Glomerular visceral epithelial cell (primary cell): ENCODE results near the gene PAF1.

Source experiments
- DNase-seq: peaks from one replicate; pipeline ENCODE4 v3.0.0-alpha.2; 2016; ENCODE audit errors: extremely low spot score

The PAF1 gene

GRCh38 chr19:39417463-39418181 is 26.7 kb upstream of the PAF1 start:
- DNase-seq, result no peak

- no peak for DNase-seq
These were observed 25.5 kb upstream of the PAF1 start for GRCh38 chr19:39416152-39417120.

- DNase-seq, result no peak
These were observed 24.5 kb upstream of the PAF1 start for GRCh38 chr19:39415111-39416046.

- peak; percentile 45 for DNase-seq
These were observed 23.2 kb upstream of the PAF1 start for GRCh38 chr19:39413911-39414608.

GRCh38 chr19:39413272-39413910 is 22.5 kb upstream of the PAF1 start:
- peak; percentile 55 for DNase-seq

GRCh38 chr19:39412867-39413271 is 22.0 kb upstream of the PAF1 start:
- DNase-seq, result no peak

- DNase-seq, result peak; percentile 100
These were observed 21.4 kb upstream of the PAF1 start, which contains the start of gene PLEKHG2 for GRCh38 chr19:39412100-39412866. Gene PLEKHG2 (plus strand): TSS chr19:39412669. CDS start chr19:39414087, 1,418 bp downstream.

GRCh38 chr19:39411832-39412099 is 20.9 kb upstream of the PAF1 start:
- peak; percentile 94 for DNase-seq

- no peak for DNase-seq
These were observed 20.4 kb upstream of the PAF1 start for GRCh38 chr19:39411081-39411831.

- DNase-seq, result no peak
These were observed 19.9 kb upstream of the PAF1 start for GRCh38 chr19:39410831-39411080.

- DNase-seq, result peak; percentile 41
These were observed 19.3 kb upstream of the PAF1 start for GRCh38 chr19:39410017-39410830.

- peak; percentile 57 for DNase-seq
These were observed 18.5 kb upstream of the PAF1 start for GRCh38 chr19:39409208-39410016.

- DNase-seq, result peak; percentile 30
These were observed 17.7 kb upstream of the PAF1 start for GRCh38 chr19:39408392-39409207.

- peak; percentile 47 for DNase-seq
These were observed 16.9 kb upstream of the PAF1 start for GRCh38 chr19:39407660-39408391.

GRCh38 chr19:39407410-39407659 is 16.4 kb upstream of the PAF1 start:
- no peak for DNase-seq

- peak; percentile 92 for DNase-seq
These were observed 15.9 kb upstream of the PAF1 start, which contains the start of gene ZFP36 for GRCh38 chr19:39406656-39407409. Gene ZFP36 (plus strand): TSS chr19:39406847. CDS start chr19:39406905, 58 bp downstream.
